C4-2B (cell line): ENCODE data around the gene ITPR1.

ENCODE experiments used
- H3K27ac ChIP-seq: fragments of 450-650 bp; 2 replicates; pipeline ENCODE4 v1.5.1; 2017
- CTCF ChIP-seq: fragments of 450-650 bp; conservative IDR thresholded peaks from 2 replicates; pipeline ENCODE4 v1.5.1; 2017; ENCODE audit warnings: mild to moderate bottlenecking
- ZFX ChIP-seq: fragments of 450-650 bp; IDR thresholded peaks from 2 replicates; pipeline ENCODE4 v1.6.1; 2017

ITPR1 gene

GRCh38 chr3:4894891-4895530 lies 401.9 kb downstream of the ITPR1 start:
- peak overlapping the region; percentile 49 for H3K27ac ChIP-seq
- TF ChIP-seq CTCF: no peak
- no peak for TF ChIP-seq ZFX

GRCh38 chr3:4895838-4896237 lies 402.7 kb downstream of the ITPR1 start:
- TF ChIP-seq CTCF (no peak), ZFX (no peak)
- peak overlapping the region; percentile 49 for H3K27ac ChIP-seq
